ENCODE measurements around the gene GAGE13. TPM values are rescaled to one million over a fixed set of nuclear protein-coding genes. Genes with fewer than 3 reads are reported as not detected.
"Not testable (repeated sequence)": the region's sequence is repeated elsewhere in the genome, so short reads cannot be mapped to it uniquely, and the experiment has no call there.

The GAGE13 gene
- polyA plus RNA-seq, 6 donors from 2014 or later, result not detected

DNA sequence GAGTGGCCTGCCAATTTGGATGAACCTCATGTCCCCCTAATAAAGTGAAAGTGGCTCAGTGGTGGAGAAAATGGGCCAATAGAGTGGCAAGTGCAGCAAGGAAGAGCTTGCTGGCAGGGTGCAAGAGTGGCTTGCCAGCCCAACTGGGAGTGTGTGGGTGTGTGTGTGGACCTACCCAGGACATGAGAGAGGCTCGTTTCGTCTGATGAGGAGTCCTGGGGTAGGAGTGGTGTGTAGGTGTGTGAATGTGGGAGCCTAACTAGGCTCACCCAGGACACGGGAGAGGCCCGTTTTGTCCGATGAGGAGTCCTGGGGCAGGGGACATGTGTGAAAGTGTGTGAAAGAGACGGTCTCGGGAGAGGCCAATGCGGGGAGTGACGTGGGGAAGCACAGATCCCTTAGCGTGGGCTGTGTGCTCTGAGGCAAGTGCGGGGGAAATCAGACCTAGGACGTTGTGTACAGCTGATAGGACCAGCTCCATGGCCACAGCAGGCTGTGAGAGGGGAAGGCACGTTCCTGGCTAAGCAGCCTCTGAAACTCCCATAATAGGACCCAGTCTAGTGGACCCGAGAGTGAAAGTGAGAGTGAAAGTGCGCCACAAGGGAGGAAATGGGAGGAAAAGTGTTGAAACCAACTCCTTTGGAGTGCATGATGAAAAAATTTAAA lies 22.6 kb upstream of the GAGE13 start:
- peaks cover 0 to 4% (median 2%) of the 10 kb centered on the region in 7 donors for H3K9me3 Mint-ChIP-seq
- peak overlapping the region; percentile 77 to 93 (median 91) for H3K27ac Mint-ChIP-seq
- H3K36me3 Mint-ChIP-seq, result peaks cover 0 to 6% of the 10 kb centered on the region in 2 donors
- DNase-seq, result peak; percentile 12
- H3K4me3 Mint-ChIP-seq, result peak overlapping the region; percentile 71 to 91 (median 86)
- H3K27me3 Mint-ChIP-seq, result peaks cover 0 to 5% (median 0%) of the 10 kb centered on the region in 3 donors
- ATAC-seq (ENCODE audit: low read depth in 2 of 2), result peak; percentile 42 to 52
- H3K4me1 Mint-ChIP-seq, result peaks cover 20 to 21% (median 21%) of the 10 kb centered on the region in 3 donors

DNA sequence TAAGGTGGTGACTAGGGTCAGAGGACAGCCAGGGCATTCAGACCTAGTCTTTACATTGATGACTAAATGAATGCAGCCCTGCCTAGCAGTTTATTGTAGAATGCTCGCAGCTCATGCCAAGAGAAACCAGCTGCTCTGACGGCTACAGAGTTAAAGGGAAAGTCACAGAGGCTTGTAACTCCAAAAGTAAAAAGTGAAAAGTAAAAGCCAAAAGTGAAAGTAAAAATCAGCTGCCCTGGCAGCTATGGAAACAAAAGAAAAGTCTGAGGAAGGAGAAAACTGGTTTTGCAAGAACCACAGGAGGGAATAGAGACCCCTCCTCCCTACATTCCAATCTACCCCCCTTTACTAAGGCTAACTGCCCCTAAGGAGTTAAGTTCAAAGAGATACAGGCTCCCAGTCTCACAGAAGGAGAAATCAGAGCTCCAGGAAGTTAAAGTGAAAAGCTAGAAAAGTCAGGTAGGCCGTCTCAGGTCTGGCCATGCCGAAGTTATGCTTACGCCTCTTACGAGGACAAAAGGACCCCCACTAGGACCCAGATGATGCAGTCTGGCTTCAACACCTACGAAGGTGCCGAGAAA lies 21.9 kb upstream of the GAGE13 start:
- ATAC-seq (ENCODE audit: low read depth in 2 of 2) (peak; percentile 52 to 63), DNase-seq (peak; percentile 12)
- peak overlapping the region; percentile 71 to 91 (median 86) for H3K4me3 Mint-ChIP-seq
- peak overlapping the region; percentile 77 to 93 (median 91) for H3K27ac Mint-ChIP-seq
- H3K27me3 Mint-ChIP-seq, result no peaks in the 10 kb centered on the region
- H3K4me1 Mint-ChIP-seq, result peaks cover 20 to 21% (median 21%) of the 10 kb centered on the region in 3 donors
- H3K36me3 Mint-ChIP-seq, result peaks cover 0 to 6% of the 10 kb centered on the region in 2 donors
- H3K9me3 Mint-ChIP-seq, result peaks cover 0 to 4% (median 2%) of the 10 kb centered on the region in 7 donors

DNA sequence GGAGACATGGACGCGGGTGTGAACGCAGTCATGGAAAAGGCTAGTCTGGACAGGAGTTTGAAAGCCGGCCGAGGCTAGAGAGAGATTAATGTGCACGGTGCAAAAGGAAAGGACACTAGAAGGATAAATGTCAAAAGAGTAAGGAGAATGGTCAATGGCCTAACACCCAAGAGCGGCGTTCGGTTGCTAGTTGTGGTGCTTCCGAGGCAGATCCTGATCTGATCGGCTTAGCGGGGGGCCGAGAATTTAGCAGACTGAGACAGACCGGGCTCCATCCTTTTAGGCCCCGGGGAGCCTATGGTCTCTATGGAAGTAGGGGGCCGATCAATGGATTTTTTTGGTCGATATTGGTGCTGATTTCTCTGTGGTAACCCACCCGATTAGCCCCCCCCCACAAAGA lies 21.0 kb upstream of the GAGE13 start:
- Mint-ChIP-seq H3K4me3 (peak overlapping the region in 2 of 8 donors; percentile 71 to 81), H3K9me3 (peaks cover 0 to 4% (median 2%) of the 10 kb centered on the region in 7 donors), H3K27me3 (no peaks in the 10 kb centered on the region), H3K36me3 (peaks cover 0 to 6% of the 10 kb centered on the region in 2 donors), H3K27ac (peak overlapping the region in 3 of 6 donors; percentile 6 to 93 (median 41)), H3K4me1 (peaks cover 20 to 21% (median 21%) of the 10 kb centered on the region in 3 donors)
- ATAC-seq (ENCODE audit: low read depth in 2 of 2) (no peak), DNase-seq (no peak)

DNA sequence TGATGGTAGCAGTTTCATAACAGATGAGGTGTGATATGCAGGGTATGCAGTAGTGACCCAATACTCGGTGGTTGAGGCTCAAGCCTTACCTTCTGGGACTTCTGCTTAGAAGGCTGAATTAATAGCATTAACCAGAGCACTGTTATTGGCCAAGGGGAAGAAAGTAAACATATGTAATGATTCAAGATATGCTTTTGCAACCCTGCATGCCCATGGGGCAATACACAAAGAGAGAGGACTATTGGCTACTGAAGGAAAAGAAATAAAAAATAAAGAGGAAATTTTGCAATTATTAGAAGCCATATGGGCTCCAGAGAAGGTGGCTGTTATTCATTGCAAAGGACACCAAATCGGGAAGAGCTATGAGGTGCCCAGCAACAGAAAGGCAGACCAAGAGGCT lies 19.2 kb upstream of the GAGE13 start:
- Mint-ChIP-seq H3K27ac (no peak overlapping the region), H3K4me3 (no peak overlapping the region), H3K9me3 (peaks cover 0 to 4% (median 2%) of the 10 kb centered on the region in 7 donors), H3K4me1 (peaks cover 20 to 21% (median 21%) of the 10 kb centered on the region in 3 donors), H3K27me3 (no peaks in the 10 kb centered on the region), H3K36me3 (peaks cover 0 to 6% of the 10 kb centered on the region in 2 donors)
- no peak for ATAC-seq (ENCODE audit: low read depth in 2 of 2)
- no peak for DNase-seq

DNA sequence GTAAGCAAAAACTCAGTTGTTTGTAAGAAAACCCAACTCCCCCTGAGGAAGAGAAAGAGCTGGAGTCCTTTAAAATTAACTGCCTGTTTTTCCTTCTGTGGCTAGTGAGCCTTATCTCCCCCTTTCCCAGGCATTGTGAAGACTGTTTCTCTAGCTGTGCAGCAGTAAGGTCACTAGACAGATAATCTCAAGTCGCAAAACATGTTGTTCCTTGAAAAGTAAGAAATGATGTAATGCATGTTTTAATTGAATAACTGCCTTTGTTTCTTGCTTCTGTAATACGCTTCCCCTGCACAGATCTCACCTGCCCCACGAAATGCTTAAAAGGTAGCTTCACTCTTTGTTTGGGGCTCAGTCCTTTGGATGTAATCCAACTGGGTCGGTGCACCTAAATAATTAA lies 15.3 kb upstream of the GAGE13 start:
- Mint-ChIP-seq H3K27me3 (no peaks in the 10 kb centered on the region), H3K27ac (no peak overlapping the region), H3K36me3 (no peaks in the 10 kb centered on the region), H3K4me3 (peak overlapping the region in 1 of 8 donors; percentile 6), H3K9me3 (no peaks in the 10 kb centered on the region), H3K4me1 (no peaks in the 10 kb centered on the region)
- no peak for ATAC-seq (ENCODE audit: low read depth in 2 of 2)
- no peak for DNase-seq

DNA sequence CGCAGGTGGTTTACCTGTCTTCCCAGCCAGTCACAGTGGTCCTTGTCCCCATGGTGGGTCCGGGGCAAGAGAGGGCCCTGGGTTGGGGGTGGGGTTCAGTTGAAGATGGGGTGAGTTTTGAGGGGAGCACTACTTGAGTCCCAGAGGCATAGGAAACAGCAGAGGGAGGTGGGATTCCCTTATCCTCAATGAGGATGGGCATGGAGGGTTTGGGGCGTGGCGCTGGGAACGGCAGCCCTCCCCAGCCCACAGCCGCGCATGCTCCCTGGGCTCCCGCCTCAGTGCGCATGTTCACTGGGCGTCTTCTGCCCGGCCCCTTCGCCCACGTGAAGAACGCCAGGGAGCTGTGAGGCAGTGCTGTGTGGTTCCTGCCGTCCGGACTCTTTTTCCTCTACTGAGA lies 9.6 kb upstream of the GAGE13 start, which contains the start of gene GAGE12J:
Gene GAGE12J, plus strand, starts transcription at position 301 of the 400 bp plus-strand sequence. CDS start 1,157 bp downstream, outside the sequence.
- H3K36me3 Mint-ChIP-seq; DNase-seq; H3K9me3 Mint-ChIP-seq; H3K27ac Mint-ChIP-seq; H3K4me1 Mint-ChIP-seq; H3K27me3 Mint-ChIP-seq; H3K4me3 Mint-ChIP-seq; ATAC-seq (ENCODE audit: low read depth in 2 of 2): not testable (repeated sequence)

DNA sequence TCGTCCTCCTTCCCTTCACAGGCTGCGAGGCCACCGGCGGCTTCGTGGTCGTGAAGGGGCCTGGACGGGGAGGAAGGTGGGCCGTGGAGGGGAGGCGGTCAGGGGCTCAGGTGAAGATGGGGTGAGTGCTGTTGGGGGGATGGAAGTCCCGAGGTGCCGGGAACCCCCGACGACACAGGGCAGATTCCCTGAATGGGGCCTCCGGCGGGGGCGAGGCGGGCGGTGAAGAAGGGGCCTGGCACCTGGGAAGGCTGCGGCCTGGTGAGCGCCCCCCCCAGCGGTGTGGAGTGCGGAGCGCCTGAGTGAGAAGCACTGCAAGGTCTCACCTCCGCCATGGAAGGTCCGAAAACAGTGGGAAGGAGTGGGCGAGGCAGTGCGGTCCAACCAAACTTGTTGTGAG lies 9.1 kb upstream of the GAGE13 start:
- DNase-seq; H3K4me1 Mint-ChIP-seq; H3K4me3 Mint-ChIP-seq; H3K27ac Mint-ChIP-seq; H3K36me3 Mint-ChIP-seq; ATAC-seq (ENCODE audit: low read depth in 2 of 2); H3K27me3 Mint-ChIP-seq; H3K9me3 Mint-ChIP-seq: not testable (repeated sequence)

DNA sequence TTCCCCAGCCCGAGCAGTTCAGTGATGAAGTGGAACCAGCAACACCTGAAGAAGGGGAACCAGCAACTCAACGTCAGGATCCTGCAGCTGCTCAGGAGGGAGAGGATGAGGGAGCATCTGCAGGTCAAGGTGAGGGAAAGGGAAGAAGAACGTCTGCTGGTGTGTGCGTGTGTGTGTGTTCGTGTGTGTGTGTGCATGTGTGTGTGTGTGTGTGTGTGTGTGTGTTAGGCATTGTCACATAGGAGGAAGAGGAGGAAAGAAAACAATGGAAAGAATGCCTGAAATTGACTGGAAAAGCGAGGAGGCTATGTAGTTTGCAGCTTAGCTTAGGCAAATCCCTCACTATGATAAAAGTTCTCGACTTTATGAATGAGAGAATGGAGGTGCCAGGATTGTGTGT lies 7.6 kb upstream of the GAGE13 start:
- not testable (repeated sequence) for H3K36me3 Mint-ChIP-seq; H3K4me1 Mint-ChIP-seq; ATAC-seq (ENCODE audit: low read depth in 2 of 2)

DNA sequence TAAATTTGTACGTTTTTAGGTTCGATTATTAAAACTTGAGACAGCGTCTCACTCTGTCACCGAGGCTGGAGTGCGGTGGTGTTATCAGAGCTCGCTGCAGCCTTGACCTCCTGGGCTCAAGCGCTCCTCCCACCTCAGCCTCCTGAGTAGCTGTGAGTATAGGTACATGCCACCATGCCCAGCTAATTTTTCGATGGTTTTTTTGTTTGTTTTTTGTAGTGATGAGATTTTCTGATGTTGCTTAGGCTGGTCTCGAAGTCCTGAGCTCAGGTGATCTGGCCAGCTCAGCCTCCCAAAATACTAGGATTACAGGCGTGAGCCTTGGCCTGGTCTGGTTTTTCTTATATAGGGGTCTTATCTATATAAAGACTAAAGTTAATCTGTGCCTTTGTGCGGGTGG lies 961 bp upstream of the GAGE13 start:
- not testable (repeated sequence) for H3K27ac Mint-ChIP-seq; ATAC-seq (ENCODE audit: low read depth in 2 of 2); H3K4me3 Mint-ChIP-seq; H3K4me1 Mint-ChIP-seq; H3K36me3 Mint-ChIP-seq; DNase-seq; H3K27me3 Mint-ChIP-seq; H3K9me3 Mint-ChIP-seq

More for the DNA sequence above, 7.6 kb upstream of the GAGE13 start:
- H3K27ac Mint-ChIP-seq, H3K27me3 Mint-ChIP-seq, DNase-seq, H3K9me3 Mint-ChIP-seq, H3K4me3 Mint-ChIP-seq: not testable (repeated sequence)

DNA sequence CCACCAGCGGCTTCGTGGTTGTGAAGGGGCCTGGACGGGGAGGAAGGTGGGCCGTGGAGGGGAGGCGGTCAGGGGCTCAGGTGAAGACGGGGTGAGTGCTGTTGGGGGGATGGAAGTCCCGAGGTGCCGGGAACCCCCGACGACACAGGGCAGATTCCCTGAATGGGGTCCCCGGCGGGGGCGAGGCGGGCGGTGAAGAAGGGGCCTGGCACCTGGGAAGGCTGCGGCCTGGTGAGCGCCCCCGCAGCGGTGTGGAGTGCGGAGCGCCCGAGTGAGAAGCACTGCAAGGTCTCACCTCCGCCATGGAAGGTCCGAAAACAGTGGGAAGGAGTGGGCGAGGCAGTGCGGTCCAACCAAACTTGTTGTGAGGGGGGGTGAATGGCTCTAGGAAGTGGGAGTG lies 459 bp downstream of the GAGE13 start:
- not testable (repeated sequence) for H3K4me3 Mint-ChIP-seq; H3K36me3 Mint-ChIP-seq; H3K9me3 Mint-ChIP-seq; DNase-seq; H3K27ac Mint-ChIP-seq; H3K27me3 Mint-ChIP-seq; H3K4me1 Mint-ChIP-seq; ATAC-seq (ENCODE audit: low read depth in 2 of 2)

DNA sequence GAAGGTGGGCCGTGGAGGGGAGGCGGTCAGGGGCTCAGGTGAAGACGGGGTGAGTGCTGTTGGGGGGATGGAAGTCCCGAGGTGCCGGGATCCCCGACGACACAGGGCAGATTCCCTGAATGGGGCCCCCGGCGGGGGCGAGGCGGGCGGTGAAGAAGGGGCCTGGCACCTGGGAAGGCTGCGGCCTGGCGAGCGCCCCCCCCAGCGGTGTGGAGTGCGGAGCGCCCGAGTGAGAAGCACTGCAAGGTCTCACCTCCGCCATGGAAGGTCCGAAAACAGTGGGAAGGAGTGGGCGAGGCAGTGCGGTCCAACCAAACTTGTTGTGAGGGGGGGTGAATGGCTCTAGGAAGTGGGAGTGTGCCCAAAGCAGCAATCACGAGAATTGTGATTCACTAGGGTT lies 10.1 kb downstream of the GAGE13 start:
- not testable (repeated sequence) for H3K27me3 Mint-ChIP-seq; ATAC-seq (ENCODE audit: low read depth in 2 of 2); H3K4me3 Mint-ChIP-seq; DNase-seq; H3K4me1 Mint-ChIP-seq; H3K9me3 Mint-ChIP-seq; H3K27ac Mint-ChIP-seq; H3K36me3 Mint-ChIP-seq

DNA sequence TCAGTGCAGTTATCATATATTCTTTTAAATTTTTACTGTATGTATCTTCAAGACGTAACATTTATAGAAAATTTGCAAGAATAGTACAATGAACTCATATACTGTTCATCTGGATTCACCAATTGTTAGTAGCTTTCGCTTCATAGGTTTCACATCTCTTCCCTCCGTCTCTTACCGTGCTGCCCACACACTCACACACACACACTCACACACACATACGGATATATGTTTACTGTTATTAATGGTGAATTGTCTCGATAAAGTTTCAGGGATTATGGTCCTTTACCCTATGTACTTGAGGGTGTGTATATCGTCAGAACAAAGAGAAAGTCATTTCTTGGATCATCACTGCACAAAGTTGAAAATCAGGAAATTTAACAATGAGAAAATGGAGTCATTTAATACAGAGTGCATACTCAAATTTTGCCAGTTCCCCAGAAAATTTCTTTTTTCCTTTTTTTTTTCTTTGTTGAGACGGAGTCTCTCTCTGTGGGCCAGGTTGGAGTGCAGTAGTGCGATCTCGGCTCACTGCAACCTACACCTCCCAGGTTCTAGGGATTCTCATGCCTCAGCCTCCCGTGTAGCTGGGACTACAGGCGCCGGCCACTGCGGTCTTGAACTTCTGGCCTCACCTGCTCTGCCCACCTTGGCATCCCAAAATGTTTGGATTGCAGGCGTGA lies 13.3 kb downstream of the GAGE13 start:
- H3K36me3 Mint-ChIP-seq; DNase-seq; H3K27me3 Mint-ChIP-seq; H3K4me3 Mint-ChIP-seq; H3K4me1 Mint-ChIP-seq; H3K9me3 Mint-ChIP-seq; ATAC-seq (ENCODE audit: low read depth in 2 of 2); H3K27ac Mint-ChIP-seq: not testable (repeated sequence)

DNA sequence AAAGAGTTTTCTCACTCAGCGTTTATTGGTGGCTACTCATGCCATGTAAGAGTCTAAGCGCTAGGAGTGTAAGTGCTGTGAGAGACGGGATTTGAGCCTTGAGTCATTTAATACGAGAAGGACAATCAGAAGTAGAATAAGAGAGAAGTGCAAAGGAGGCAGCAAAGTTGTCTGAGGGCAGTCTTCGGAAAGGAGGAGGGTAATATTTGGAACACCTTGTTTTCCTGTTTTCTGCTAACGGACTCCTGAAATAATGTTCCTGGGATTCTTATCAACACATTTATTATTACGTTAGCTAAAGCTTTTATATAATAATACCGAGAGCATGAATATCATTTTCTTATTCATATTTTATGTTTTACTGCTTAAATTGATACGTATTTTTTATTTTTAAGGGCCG lies 14.0 kb downstream of the GAGE13 start:
- H3K4me1 Mint-ChIP-seq; H3K27ac Mint-ChIP-seq; H3K9me3 Mint-ChIP-seq; H3K36me3 Mint-ChIP-seq; H3K4me3 Mint-ChIP-seq; H3K27me3 Mint-ChIP-seq; ATAC-seq (ENCODE audit: low read depth in 2 of 2); DNase-seq: not testable (repeated sequence)

DNA sequence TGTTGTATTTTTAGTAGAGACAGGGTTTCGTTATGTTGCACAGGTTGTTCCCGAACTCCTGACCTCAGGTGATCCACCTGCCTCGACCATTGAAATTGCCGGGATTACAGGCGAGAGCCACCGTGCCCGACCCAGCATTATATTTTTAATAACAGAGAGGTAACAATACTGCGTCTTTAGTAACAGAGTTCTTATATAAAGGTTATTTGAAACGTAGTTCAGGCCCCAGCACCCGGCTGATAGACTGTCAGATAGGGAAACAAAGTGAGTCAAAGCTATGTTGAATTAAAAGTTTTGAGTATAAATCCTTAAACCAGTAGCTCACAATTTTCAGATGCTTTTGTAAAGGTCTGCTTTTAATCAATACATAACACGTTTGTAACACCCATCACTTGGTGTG lies 14.8 kb downstream of the GAGE13 start:
- not testable (repeated sequence) for H3K27ac Mint-ChIP-seq; H3K36me3 Mint-ChIP-seq; DNase-seq; H3K4me1 Mint-ChIP-seq; H3K4me3 Mint-ChIP-seq; H3K27me3 Mint-ChIP-seq; ATAC-seq (ENCODE audit: low read depth in 2 of 2); H3K9me3 Mint-ChIP-seq

Data from naive B cell (primary cell).